ENCODE data around the gene ABCB6. TPM values are rescaled to one million over a fixed set of nuclear protein-coding genes. Genes with fewer than 3 reads are reported as not detected.
A peak's percentile ranks its signal among the peaks of the same experiment; 100 is the strongest.

ABCB6 gene
- total and polyA plus RNA-seq, 2 of the 8 experiments (the other 6 are each of a cell fraction or from before 2014, with no cell fraction given): 44.9 to 50.6 TPM

- TF ChIP-seq MAX (IDR thresholded peaks at IDR 0.05): no peak
- 0 out of 2 replicates have a peak, but pooled peaks have one; percentile 1 for TF ChIP-seq TAF1 (IDR thresholded peaks at IDR 0.05; ENCODE audit: low read depth, low read length)
- no peak for TF ChIP-seq TBP (IDR thresholded peaks at IDR 0.05; ENCODE audit: low read depth, low read length)
- TF ChIP-seq RFX5 (IDR thresholded peaks at IDR 0.05; ENCODE audit: borderline replicate concordance, low read depth, low read length): no peak
- TF ChIP-seq SAP30 (IDR thresholded peaks at IDR 0.05; ENCODE audit: insufficient read depth, insufficient replicate concordance, low read length): peak; percentile 75
- no peak for TF ChIP-seq SP1 (IDR thresholded peaks at IDR 0.05; ENCODE audit: low read depth, low read length)
- TF ChIP-seq SIN3A (conservative IDR thresholded peaks at IDR 0.05 in 1 of 2, IDR thresholded peaks at IDR 0.05 in 1 of 2; ENCODE audit: low read depth in 1 of 2, low read length in 2 of 2): peak in 1 of 2 experiments; percentile 29; a peak in 1 of 4 replicates
Observed at GRCh38 chr2:219175928-219176817, 42.6 kb downstream of the ABCB6 start (continued).

All from H1 (cell line).